NT2/D1 (cell line): ENCODE measurements around the gene ITPKB.

Experiments used
- DNase-seq: peaks from one replicate; pipeline ENCODE4 v3.0.0-alpha.2; 2011; ENCODE audit warnings: low read depth, low spot score
- H3K27me3 ChIP-seq: 2 replicates; pipeline ENCODE4 v1.6.0; 2011; ENCODE audit warnings: mild to moderate bottlenecking; ENCODE audit not compliant: insufficient read length, insufficient read depth
- H3K36me3 ChIP-seq: 2 replicates; pipeline ENCODE4 v1.6.1; 2011; ENCODE audit warnings: mild to moderate bottlenecking, low read length, mixed read lengths; ENCODE audit not compliant: insufficient read depth, insufficient read length
- H3K4me1 ChIP-seq: 2 replicates; pipeline ENCODE4 v1.5.1; 2011; ENCODE audit not compliant: insufficient read depth, insufficient read length
- H3K4me3 ChIP-seq: 2 replicates; pipeline ENCODE4 v1.5.1; 2011; ENCODE audit warnings: low read depth; ENCODE audit not compliant: insufficient read length
- H3K9ac ChIP-seq: 2 replicates; pipeline ENCODE4 v1.6.0; 2011; ENCODE audit warnings: low read depth; ENCODE audit not compliant: insufficient read length
- H3K9me3 ChIP-seq: 2 replicates; pipeline ENCODE4 v1.5.1; 2011; ENCODE audit warnings: mild to moderate bottlenecking, low read length; ENCODE audit not compliant: insufficient read depth
- SUZ12 ChIP-seq: IDR thresholded peaks from 2 replicates; pipeline ENCODE4 v1.6.1; 2011; ENCODE audit not compliant: insufficient read length, insufficient read depth; ENCODE audit errors: extremely low read depth
- YY1 ChIP-seq: IDR thresholded peaks from 2 replicates; pipeline ENCODE4 v1.6.1; 2011; ENCODE audit not compliant: insufficient read length, insufficient read depth
- ZNF274 ChIP-seq: IDR thresholded peaks from 2 replicates; pipeline ENCODE4 v1.6.1; 2011; ENCODE audit warnings: mild to moderate bottlenecking, low read depth, low read length

ITPKB gene

DNA sequence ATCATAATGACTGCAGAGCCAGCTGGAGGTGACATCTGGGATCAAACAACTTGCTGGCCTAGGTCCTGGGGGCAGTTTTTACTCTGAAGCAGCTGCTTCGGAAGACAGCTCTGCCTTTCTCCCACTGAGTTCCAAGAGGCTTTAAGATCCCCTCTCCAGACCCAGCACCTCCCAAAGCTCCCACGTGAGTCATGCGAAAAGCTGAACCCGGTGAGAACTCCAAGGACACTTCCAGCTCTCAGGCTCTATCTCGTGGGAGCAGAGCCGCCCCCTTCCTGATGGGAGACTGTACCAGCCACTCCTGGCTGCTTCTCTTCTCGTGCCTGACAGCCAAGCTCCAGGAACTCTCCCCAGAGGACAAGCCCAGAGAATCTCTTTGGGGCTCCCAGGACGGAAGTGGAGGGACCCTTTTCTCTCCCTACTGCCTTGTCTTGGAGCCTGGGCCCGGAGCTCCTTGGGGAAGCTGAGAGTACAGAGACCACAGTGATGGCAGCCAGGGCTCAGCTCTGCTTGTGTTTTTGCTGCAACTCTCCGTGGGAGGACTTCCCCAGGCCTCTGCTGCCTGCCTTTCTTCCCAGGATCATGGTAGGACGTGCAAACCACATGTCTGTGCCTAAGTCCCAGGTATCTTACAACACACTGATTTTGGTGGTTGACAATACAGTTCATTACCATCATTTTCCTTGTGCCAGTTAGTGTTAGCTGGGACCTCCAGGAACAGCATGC lies 149.9 kb downstream of the ITPKB start:
- H3K4me3 ChIP-seq = no peak overlapping the region
- H3K9ac ChIP-seq = no peak overlapping the region
- DNase-seq = no peak
- no peaks in the 10 kb centered on the region for H3K27me3 ChIP-seq
- no peaks in the 10 kb centered on the region for H3K36me3 ChIP-seq
- TF ChIP-seq ZNF274 (no peak), SUZ12 (no peak), YY1 (no peak)
- H3K9me3 ChIP-seq = no peaks in the 10 kb centered on the region
- peaks cover 17% of the 10 kb centered on the region for H3K4me1 ChIP-seq

DNA sequence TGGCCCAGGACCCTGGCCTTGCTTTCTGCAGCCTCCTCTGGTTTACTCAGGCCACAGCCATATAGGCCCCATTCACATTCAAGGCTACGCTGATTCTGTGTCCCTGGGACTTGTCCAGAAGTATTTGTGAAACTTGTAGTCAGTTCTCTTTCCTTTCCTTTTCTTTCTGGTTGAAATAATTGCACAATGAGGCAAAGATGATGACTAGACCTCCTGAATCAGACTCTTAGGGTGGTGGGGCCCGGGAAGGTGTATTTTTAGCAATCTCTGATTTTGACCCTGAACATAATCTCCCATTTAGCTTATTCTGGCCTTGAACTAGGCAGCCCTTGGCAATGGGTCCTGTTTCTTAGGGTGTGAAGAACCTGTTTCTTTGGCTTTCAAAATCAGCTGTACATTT lies 150.6 kb downstream of the ITPKB start:
- DNase-seq = no peak
- no peaks in the 10 kb centered on the region for H3K36me3 ChIP-seq
- H3K9ac ChIP-seq = no peak overlapping the region
- no peaks in the 10 kb centered on the region for H3K27me3 ChIP-seq
- H3K4me3 ChIP-seq = no peak overlapping the region
- no peaks in the 10 kb centered on the region for H3K9me3 ChIP-seq
- H3K4me1 ChIP-seq = peaks cover 17% of the 10 kb centered on the region
- TF ChIP-seq ZNF274 (no peak), SUZ12 (no peak), YY1 (no peak)

- Histone ChIP-seq H3K4me1 (peaks cover 17% of the 10 kb centered on the region), H3K4me3 (no peak overlapping the region), H3K9ac (no peak overlapping the region), H3K36me3 (no peaks in the 10 kb centered on the region), H3K9me3 (no peaks in the 10 kb centered on the region), H3K27me3 (no peaks in the 10 kb centered on the region)
- DNase-seq = no peak
- no peak for TF ChIP-seq YY1
- TF ChIP-seq ZNF274 = no peak
- no peak for TF ChIP-seq SUZ12
These were observed 152.2 kb downstream of the ITPKB start for GRCh38 chr1:226586650-226587422.

- no peaks in the 10 kb centered on the region for H3K27me3 ChIP-seq
- H3K36me3 ChIP-seq = no peaks in the 10 kb centered on the region
- no peak for DNase-seq
- no peaks in the 10 kb centered on the region for H3K9me3 ChIP-seq
- TF ChIP-seq YY1 = no peak
- no peak for TF ChIP-seq SUZ12
- TF ChIP-seq ZNF274 = no peak
- H3K9ac ChIP-seq = no peak overlapping the region
- H3K4me1 ChIP-seq = peaks cover 17% of the 10 kb centered on the region
- no peak overlapping the region for H3K4me3 ChIP-seq
These were observed 153.0 kb downstream of the ITPKB start for GRCh38 chr1:226586116-226586515.

- no peak overlapping the region for H3K9ac ChIP-seq
- TF ChIP-seq SUZ12 (no peak), ZNF274 (no peak), YY1 (no peak)
- H3K9me3 ChIP-seq = peaks cover 7% of the 10 kb centered on the region; the same call in 1 of the 2 replicates
- no peaks in the 10 kb centered on the region for H3K27me3 ChIP-seq
- no peaks in the 10 kb centered on the region for H3K36me3 ChIP-seq
- DNase-seq = no peak
- H3K4me1 ChIP-seq = peaks cover 5% of the 10 kb centered on the region
- no peak overlapping the region for H3K4me3 ChIP-seq
These were observed 154.9 kb downstream of the ITPKB start for GRCh38 chr1:226584164-226584563.

- H3K27me3 ChIP-seq = no peaks in the 10 kb centered on the region
- no peak overlapping the region for H3K4me3 ChIP-seq
- DNase-seq = no peak
- TF ChIP-seq YY1 (no peak), SUZ12 (no peak), ZNF274 (no peak)
- H3K9ac ChIP-seq = no peak overlapping the region
- peaks cover under 1% of the 10 kb centered on the region for H3K4me1 ChIP-seq
- H3K9me3 ChIP-seq = peaks cover 7% of the 10 kb centered on the region; the same call in 1 of the 2 replicates
- no peaks in the 10 kb centered on the region for H3K36me3 ChIP-seq
These were observed 156.1 kb downstream of the ITPKB start for GRCh38 chr1:226582966-226583365.
